HAP-1 (cell line): ENCODE results near the gene CELSR3.

Source experiments
- DNase-seq, 2 experiments: peaks; one replicate each; pipeline ENCODE4 v3.0.0-alpha.2; 2016 to 2020; ENCODE audit warnings: low spot score in 2 of 2
- H3K27me3 ChIP-seq: fragments of 250-450 bp; sonication (Bioruptor Pico); 2 replicates; pipeline ENCODE4 v1.5.1; 2020; ENCODE audit warnings: low read depth, mild to moderate bottlenecking, moderate library complexity
- H3K36me3 ChIP-seq: fragments of 250-450 bp; sonication (Bioruptor Pico); replicated peaks from 2 replicates; pipeline ENCODE4 v1.5.1; 2020; ENCODE audit warnings: mild to moderate bottlenecking
- H3K4me1 ChIP-seq: fragments of 250-450 bp; sonication (Bioruptor Pico); 2 replicates; pipeline ENCODE4 v1.5.1; 2020; ENCODE audit warnings: mild to moderate bottlenecking
- H3K4me3 ChIP-seq: fragments of 250-450 bp; sonication (Bioruptor Pico); 2 replicates; pipeline ENCODE4 v1.5.1; 2020; ENCODE audit warnings: mild to moderate bottlenecking, moderate library complexity
- H3K9me3 ChIP-seq: fragments of 250-450 bp; sonication (Bioruptor Pico); 2 replicates; pipeline ENCODE4 v1.5.1; 2020; ENCODE audit warnings: mild to moderate bottlenecking, moderate library complexity
- in situ Hi-C: fragments of 300-500 bp; cut with MboI; formaldehyde crosslinking; loops from 3 replicates; pipeline ENCODE4 v1.14.3; 2020; ENCODE audit warnings: low sequenced_read_pairs, inconsistent platforms, mixed read lengths

CELSR3 gene

GRCh38 chr3:48630407-48630806, 32.3 kb downstream of the CELSR3 start:
- in situ Hi-C loops: no loop called here
- no peak overlapping the region for H3K4me3 ChIP-seq
- H3K36me3 ChIP-seq: peaks cover 41% of the 10 kb centered on the region
- no peaks in the 10 kb centered on the region for H3K27me3 ChIP-seq
- DNase-seq: no peak
- no peaks in the 10 kb centered on the region for H3K9me3 ChIP-seq
- H3K4me1 ChIP-seq: peaks cover 6% of the 10 kb centered on the region

- in situ Hi-C loops: no loop called here
- no peak for DNase-seq
- Histone ChIP-seq H3K27me3 (no peaks in the 10 kb centered on the region), H3K4me1 (peaks cover 6% of the 10 kb centered on the region), H3K4me3 (no peak overlapping the region), H3K36me3 (peaks cover 41% of the 10 kb centered on the region), H3K9me3 (no peaks in the 10 kb centered on the region)
Observed at GRCh38 chr3:48629894-48630293, 32.8 kb downstream of the CELSR3 start.

- no peaks in the 10 kb centered on the region for H3K27me3 ChIP-seq
- peaks cover 41% of the 10 kb centered on the region for H3K36me3 ChIP-seq
- no peak overlapping the region for H3K4me3 ChIP-seq
- DNase-seq: no peak
- no peaks in the 10 kb centered on the region for H3K4me1 ChIP-seq
- in situ Hi-C loops: no loop called here
- H3K9me3 ChIP-seq: no peaks in the 10 kb centered on the region
Observed at GRCh38 chr3:48628277-48629017, 34.2 kb downstream of the CELSR3 start.

- no peak for DNase-seq
- H3K36me3 ChIP-seq: peaks cover 28% of the 10 kb centered on the region
- no peak overlapping the region for H3K4me3 ChIP-seq
Observed at GRCh38 chr3:48625600-48625999, 37.1 kb downstream of the CELSR3 start.

GRCh38 chr3:48624767-48625166, 37.9 kb downstream of the CELSR3 start:
- H3K27me3 ChIP-seq: no peaks in the 10 kb centered on the region
- no peak for DNase-seq
- H3K4me3 ChIP-seq: no peak overlapping the region
- H3K4me1 ChIP-seq: no peaks in the 10 kb centered on the region
- in situ Hi-C loops: no loop called here
- H3K9me3 ChIP-seq: no peaks in the 10 kb centered on the region
- peaks cover 20% of the 10 kb centered on the region for H3K36me3 ChIP-seq

More at GRCh38 chr3:48625600-48625999, 37.1 kb downstream of the CELSR3 start:
- H3K9me3 ChIP-seq: no peaks in the 10 kb centered on the region
- no peaks in the 10 kb centered on the region for H3K4me1 ChIP-seq
- in situ Hi-C loops: no loop called here
- no peaks in the 10 kb centered on the region for H3K27me3 ChIP-seq

GRCh38 chr3:48623851-48624547, 38.7 kb downstream of the CELSR3 start:
- Histone ChIP-seq H3K36me3 (peaks cover 17% of the 10 kb centered on the region), H3K4me1 (no peaks in the 10 kb centered on the region), H3K27me3 (no peaks in the 10 kb centered on the region), H3K4me3 (no peak overlapping the region), H3K9me3 (no peaks in the 10 kb centered on the region)
- in situ Hi-C loops: no loop called here
- no peak for DNase-seq

GRCh38 chr3:48621461-48621869, 41.2 kb downstream of the CELSR3 start, which contains the start of gene TMEM89:
TMEM89 (minus strand) TSS chr3:48621769; CDS start chr3:48621756, 13 bp downstream.
- Histone ChIP-seq H3K27me3 (no peaks in the 10 kb centered on the region), H3K4me3 (no peak within 1 kb of the TSS), H3K9me3 (peaks cover 19% of the 10 kb centered on the region), H3K4me1 (no peaks in the 10 kb centered on the region), H3K36me3 (peaks cover 7% of the 10 kb centered on the region)
- DNase-seq: no peak
- in situ Hi-C loops: no loop called here

GRCh38 chr3:48619541-48620524, 42.9 kb downstream of the CELSR3 start:
- Histone ChIP-seq H3K4me1 (no peaks in the 10 kb centered on the region), H3K4me3 (no peak overlapping the region), H3K36me3 (no peaks in the 10 kb centered on the region), H3K27me3 (no peaks in the 10 kb centered on the region), H3K9me3 (peaks cover 21% of the 10 kb centered on the region)
- in situ Hi-C loops: no loop called here
- no peak for DNase-seq

GRCh38 chr3:48617559-48617958, 45.1 kb downstream of the CELSR3 start:
- in situ Hi-C loops: no loop called here
- H3K36me3 ChIP-seq: no peaks in the 10 kb centered on the region
- H3K9me3 ChIP-seq: peaks cover 21% of the 10 kb centered on the region
- no peak overlapping the region for H3K4me3 ChIP-seq
- H3K27me3 ChIP-seq: no peaks in the 10 kb centered on the region
- H3K4me1 ChIP-seq: no peaks in the 10 kb centered on the region
- DNase-seq: no peak

- no peak overlapping the region for H3K4me3 ChIP-seq
- H3K4me1 ChIP-seq: peaks cover 6% of the 10 kb centered on the region
- peaks cover 21% of the 10 kb centered on the region for H3K9me3 ChIP-seq
- 0 out of 2 replicates have a peak, but pooled peaks cover 4% of the 10 kb centered on the region for H3K36me3 ChIP-seq
- H3K27me3 ChIP-seq: no peaks in the 10 kb centered on the region
- in situ Hi-C loops: no loop called here
- no peak for DNase-seq
Observed at GRCh38 chr3:48614044-48614443, 48.6 kb downstream of the CELSR3 start.

GRCh38 chr3:48612309-48612708, 50.4 kb downstream of the CELSR3 start:
- DNase-seq: no peak
- H3K9me3 ChIP-seq: peaks cover 8% of the 10 kb centered on the region
- H3K27me3 ChIP-seq: no peaks in the 10 kb centered on the region
- in situ Hi-C loops: no loop called here
- peaks cover 11% of the 10 kb centered on the region; the same call in 1 of the 2 replicates for H3K36me3 ChIP-seq
- peaks cover 9% of the 10 kb centered on the region for H3K4me1 ChIP-seq
- H3K4me3 ChIP-seq: no peak overlapping the region

- peaks cover 39% of the 10 kb centered on the region for H3K36me3 ChIP-seq
- H3K4me3 ChIP-seq: peak within 1 kb of the TSS; percentile 100
- H3K27me3 ChIP-seq: no peaks in the 10 kb centered on the region
- peak; percentile 91 to 94 for DNase-seq
- in situ Hi-C loops: no loop called here
- peaks cover 9% of the 10 kb centered on the region for H3K4me1 ChIP-seq
- H3K9me3 ChIP-seq: no peaks in the 10 kb centered on the region
Observed at GRCh38 chr3:48609088-48610005, 53.3 kb downstream of the CELSR3 start, which contains the start of gene UQCRC1. UQCRC1 (minus strand) TSS chr3:48609646; CDS start chr3:48609620, 26 bp downstream.
